HEK293T (cell line): ENCODE data around the gene LRBA.

ENCODE experiments used
- ARNT ChIP-seq: fragments of 450-650 bp; IDR thresholded peaks from 2 replicates; pipeline ENCODE4 v1.6.1; 2017; ENCODE audit warnings: mild to moderate bottlenecking
- ELF4 ChIP-seq: fragments of 450-650 bp; IDR thresholded peaks from 2 replicates; pipeline ENCODE4 v1.6.1; 2017; ENCODE audit warnings: antibody characterized with exemption
- FOXK2 ChIP-seq: fragments of 450-650 bp; IDR thresholded peaks from 2 replicates; pipeline ENCODE4 v1.6.1; 2016; ENCODE audit warnings: mild to moderate bottlenecking
- FOXM1 ChIP-seq: fragments of 450-650 bp; IDR thresholded peaks from 2 replicates; pipeline ENCODE4 v1.6.1; 2017; ENCODE audit warnings: mild to moderate bottlenecking, borderline replicate concordance
- PKNOX1 ChIP-seq: fragments of 450-650 bp; IDR thresholded peaks from 2 replicates; pipeline ENCODE4 v1.6.1; 2016
- SP1 ChIP-seq: fragments of 450-650 bp; IDR thresholded peaks from 2 replicates; pipeline ENCODE4 v1.6.1; 2017
- SUZ12 ChIP-seq: fragments of 450-650 bp; IDR thresholded peaks from 2 replicates; pipeline ENCODE4 v1.6.1; 2016; ENCODE audit warnings: mild to moderate bottlenecking
- TARDBP ChIP-seq: fragments of 450-650 bp; IDR thresholded peaks from 2 replicates; pipeline ENCODE4 v1.6.1; 2016

- TF ChIP-seq TARDBP (no peak), ELF4 (no peak), ARNT (no peak), PKNOX1 (no peak), SP1 (no peak), FOXM1 (no peak), SUZ12 (no peak), FOXK2 (no peak)
Measured at GRCh38 chr4:150479657-150480056, 535.4 kb downstream of the LRBA start.
